KMS-11 (cell line): Measurements from ENCODE around the gene ACTL10.
"Not testable (repeated sequence)": the region's sequence is repeated elsewhere in the genome, so short reads cannot be mapped to it uniquely, and the experiment has no call there.

Source experiments
- H2AFZ ChIP-seq: fragments of 200-600 bp; sonication (generic); 2 replicates; pipeline ENCODE4 v1.6.1; 2016; ENCODE audit warnings: antibody characterized with exemption, mixed run types, low read depth
- H3K27ac ChIP-seq: fragments of 200-600 bp; sonication (generic); 2 replicates; pipeline ENCODE4 v1.6.1; 2016; ENCODE audit warnings: mild to moderate bottlenecking, mixed run types
- H3K27me3 ChIP-seq: fragments of 200-600 bp; sonication (generic); 2 replicates; pipeline ENCODE4 v1.6.1; 2017; ENCODE audit warnings: mild to moderate bottlenecking, low read depth, mixed run types, moderate library complexity; ENCODE audit not compliant: insufficient read depth
- H3K36me3 ChIP-seq: fragments of 200-600 bp; sonication (generic); 2 replicates; pipeline ENCODE4 v1.6.1; 2017; ENCODE audit warnings: mild to moderate bottlenecking, mixed run types; ENCODE audit not compliant: insufficient read depth
- H3K4me1 ChIP-seq: fragments of 200-600 bp; sonication (generic); 2 replicates; pipeline ENCODE4 v1.6.1; 2016; ENCODE audit warnings: mild to moderate bottlenecking, low read depth, mixed run types; ENCODE audit not compliant: poor library complexity, severe bottlenecking
- H3K4me2 ChIP-seq: fragments of 200-600 bp; sonication (generic); 2 replicates; pipeline ENCODE4 v1.7.0; 2016; ENCODE audit warnings: mild to moderate bottlenecking, mixed run types
- H3K4me3 ChIP-seq: fragments of 200-600 bp; sonication (generic); IDR thresholded peaks from 2 replicates; pipeline ENCODE4 v1.6.1; 2017; ENCODE audit warnings: low read depth, low read length, mixed read lengths; ENCODE audit not compliant: insufficient read depth
- H3K79me2 ChIP-seq: fragments of 200-600 bp; sonication (generic); 2 replicates; pipeline ENCODE4 v1.6.1; 2016; ENCODE audit warnings: low read depth, mixed run types; ENCODE audit not compliant: insufficient read depth
- H3K9ac ChIP-seq: fragments of 200-600 bp; sonication (generic); 2 replicates; pipeline ENCODE4 v1.6.1; 2016; ENCODE audit warnings: mild to moderate bottlenecking, mixed run types
- H4K20me1 ChIP-seq: fragments of 200-600 bp; sonication (generic); 2 replicates; pipeline ENCODE4 v1.6.1; 2016; ENCODE audit warnings: mild to moderate bottlenecking, mixed run types; ENCODE audit not compliant: insufficient read depth
- CTCF ChIP-seq: fragments of 200-600 bp; sonication (generic); conservative IDR thresholded peaks from 2 replicates; pipeline ENCODE4 v1.6.1; 2017; ENCODE audit warnings: low read depth, mild to moderate bottlenecking, antibody characterized with exemption, low read length, moderate library complexity, mixed read lengths

The ACTL10 gene

GRCh38 chr20:33693741-33694638 lies 27.2 kb downstream of the ACTL10 start:
- peaks cover 2% of the 10 kb centered on the region for H3K4me1 ChIP-seq
- no peak overlapping the region for H3K9ac ChIP-seq
- no peak overlapping the region for H3K4me2 ChIP-seq
- no peak overlapping the region for H3K4me3 ChIP-seq
- H3K27me3 ChIP-seq, result no peaks in the 10 kb centered on the region
- H3K27ac ChIP-seq, result no peak overlapping the region
- H3K79me2 ChIP-seq, result no peaks in the 10 kb centered on the region
- no peak overlapping the region for H2AFZ ChIP-seq
- H4K20me1 ChIP-seq, result no peaks in the 10 kb centered on the region
- no peaks in the 10 kb centered on the region for H3K36me3 ChIP-seq
- TF ChIP-seq CTCF, result no peak

- no peaks in the 10 kb centered on the region for H3K36me3 ChIP-seq
- no peaks in the 10 kb centered on the region for H3K27me3 ChIP-seq
- no peak overlapping the region for H3K9ac ChIP-seq
- TF ChIP-seq CTCF, result no peak
- no peaks in the 10 kb centered on the region for H3K79me2 ChIP-seq
- no peak overlapping the region for H3K4me2 ChIP-seq
- no peaks in the 10 kb centered on the region for H4K20me1 ChIP-seq
- H3K4me1 ChIP-seq, result no peaks in the 10 kb centered on the region
- H2AFZ ChIP-seq, result no peak overlapping the region
- H3K27ac ChIP-seq, result no peak overlapping the region
- H3K4me3 ChIP-seq, result no peak overlapping the region
These were observed 27.9 kb downstream of the ACTL10 start for GRCh38 chr20:33694639-33695012.

- Histone ChIP-seq H3K27me3 (no peaks in the 10 kb centered on the region), H3K4me1 (no peaks in the 10 kb centered on the region), H3K27ac (no peak overlapping the region)
These were observed 29.7 kb downstream of the ACTL10 start for GRCh38 chr20:33696448-33696847.

GRCh38 chr20:33697129-33697528 lies 30.4 kb downstream of the ACTL10 start:
- TF ChIP-seq CTCF, result no peak
- H3K9ac ChIP-seq, result no peak overlapping the region
- no peak overlapping the region for H3K4me2 ChIP-seq
- H2AFZ ChIP-seq, result no peak overlapping the region
- H3K4me1 ChIP-seq, result no peaks in the 10 kb centered on the region
- no peaks in the 10 kb centered on the region for H3K79me2 ChIP-seq
- no peak overlapping the region for H3K4me3 ChIP-seq
- H3K36me3 ChIP-seq, result no peaks in the 10 kb centered on the region
- no peaks in the 10 kb centered on the region for H3K27me3 ChIP-seq
- H4K20me1 ChIP-seq, result no peaks in the 10 kb centered on the region
- no peak overlapping the region for H3K27ac ChIP-seq

More at GRCh38 chr20:33696448-33696847, 29.7 kb downstream of the ACTL10 start:
- no peak overlapping the region for H2AFZ ChIP-seq
- H3K4me3 ChIP-seq, result no peak overlapping the region
- no peaks in the 10 kb centered on the region for H4K20me1 ChIP-seq
- H3K36me3 ChIP-seq, result no peaks in the 10 kb centered on the region
- no peak for TF ChIP-seq CTCF
- no peaks in the 10 kb centered on the region for H3K79me2 ChIP-seq
- no peak overlapping the region for H3K4me2 ChIP-seq
- no peak overlapping the region for H3K9ac ChIP-seq

- H3K9ac ChIP-seq, H3K4me1 ChIP-seq: not testable (repeated sequence)
These were observed 32.2 kb downstream of the ACTL10 start for GRCh38 chr20:33698966-33699365.

GRCh38 chr20:33700696-33701441 lies 34.1 kb downstream of the ACTL10 start:
- not testable (repeated sequence) for H3K9ac ChIP-seq, H3K27ac ChIP-seq, H3K79me2 ChIP-seq, H4K20me1 ChIP-seq, H2AFZ ChIP-seq, H3K4me3 ChIP-seq, H3K36me3 ChIP-seq, H3K4me2 ChIP-seq, H3K4me1 ChIP-seq, H3K27me3 ChIP-seq

More at GRCh38 chr20:33698966-33699365, 32.2 kb downstream of the ACTL10 start:
- not testable (repeated sequence) for H3K4me2 ChIP-seq, H3K27ac ChIP-seq, H3K36me3 ChIP-seq, H3K4me3 ChIP-seq, H3K79me2 ChIP-seq, H2AFZ ChIP-seq, H3K27me3 ChIP-seq, H4K20me1 ChIP-seq
